Mucosa of gallbladder (tissue), 1 donor: ENCODE results near the gene SAMD10. TPM values are rescaled to one million over a fixed set of nuclear protein-coding genes. Genes with fewer than 3 reads are reported as not detected.
"Not testable (repeated sequence)": the region's sequence is repeated elsewhere in the genome, so short reads cannot be mapped to it uniquely, and the experiment has no call there.

Experiments used
- DNase-seq: peaks from one replicate; pipeline ENCODE4 v3.0.0-alpha.2; 2020; ENCODE audit warnings: low spot score
- total RNA-seq: library from RNA; stranded (reverse); gene quantifications from one replicate; pipeline ENCODE4 v1.2.1, GENCODE V29; 2021
- donor health status: DM: no; HTN: no; CAD: no.

The SAMD10 gene
- total RNA-seq, 1 donor from 2014 or later: 12.7 TPM

- DNase-seq: no peak
Measured at GRCh38 chr20:64001607-64002011, 22.2 kb upstream of the SAMD10 start.

- DNase-seq: no peak
Measured at GRCh38 chr20:64000906-64001305, 21.5 kb upstream of the SAMD10 start.

- DNase-seq: no peak
Measured at GRCh38 chr20:63982937-63983336, 3.5 kb upstream of the SAMD10 start.

- DNase-seq: peak; percentile 94
Measured at GRCh38 chr20:63980806-63981728, 1.6 kb upstream of the SAMD10 start, which contains the start of gene PRPF6. PRPF6 (plus strand) TSS chr20:63981132; CDS start chr20:63981246, 114 bp downstream.

- DNase-seq: no peak
Measured at GRCh38 chr20:63980317-63980805, 919 bp upstream of the SAMD10 start.

- no peak for DNase-seq
Measured at GRCh38 chr20:63979229-63979556, 249 bp downstream of the SAMD10 start.

- DNase-seq: peak; percentile 59
Measured at GRCh38 chr20:63978319-63979228, 868 bp downstream of the SAMD10 start.

GRCh38 chr20:63977739-63978276 is 1.6 kb downstream of the SAMD10 start:
- DNase-seq: no peak

GRCh38 chr20:63976980-63977738 is 2.3 kb downstream of the SAMD10 start:
- DNase-seq: no peak

GRCh38 chr20:63976511-63976910 is 2.9 kb downstream of the SAMD10 start:
- DNase-seq: not testable (repeated sequence)

- DNase-seq: no peak
Measured at GRCh38 chr20:63974402-63975200, 4.8 kb downstream of the SAMD10 start.

GRCh38 chr20:63973636-63974401 is 5.6 kb downstream of the SAMD10 start:
- DNase-seq: peak; percentile 82

- no peak for DNase-seq
Measured at GRCh38 chr20:63973160-63973479, 6.3 kb downstream of the SAMD10 start.

- no peak for DNase-seq
Measured at GRCh38 chr20:63972312-63973159, 6.9 kb downstream of the SAMD10 start.

GRCh38 chr20:63971960-63972311 is 7.5 kb downstream of the SAMD10 start:
- DNase-seq: not testable (repeated sequence)

- DNase-seq: no peak
Measured at GRCh38 chr20:63970714-63971431, 8.6 kb downstream of the SAMD10 start.

- peak; percentile 48 for DNase-seq
Measured at GRCh38 chr20:63969838-63970713, 9.4 kb downstream of the SAMD10 start, which contains the start of gene ZNF512B. ZNF512B (minus strand) TSS chr20:63969930; CDS start chr20:63967950, 1,980 bp downstream.
